HepG2 (cell line): ENCODE results near the gene JSRP1. TPM values are rescaled to one million over a fixed set of nuclear protein-coding genes. Genes with fewer than 3 reads are reported as not detected.
A peak's percentile ranks its signal among the peaks of the same experiment; 100 is the strongest.

Experiments
- ARNT ChIP-seq: fragments of 450-650 bp; IDR thresholded peaks from 2 replicates; pipeline ENCODE4 v1.6.1; 2017
- ATRX ChIP-seq: sonication (generic); formaldehyde crosslinking; IDR thresholded peaks from 2 replicates; pipeline ENCODE4 v1.4.0; 2020; ENCODE audit warnings: missing genetic modification reagents, borderline replicate concordance
- CTCF ChIP-seq: sonication (generic); formaldehyde crosslinking; IDR thresholded peaks from 2 replicates; pipeline ENCODE4 v1.5.0; 2020; ENCODE audit warnings: mild to moderate bottlenecking, missing genetic modification reagents, moderate library complexity
- KDM5B ChIP-seq: sonication (generic); formaldehyde crosslinking; IDR thresholded peaks from 2 replicates; pipeline ENCODE4 v1.4.0; 2020; ENCODE audit warnings: missing genetic modification reagents, mild to moderate bottlenecking, borderline replicate concordance
- LCORL ChIP-seq, 2 experiments: fragments of 450-650 bp in 1 of 2; sonication (generic) in 1 of 2; formaldehyde crosslinking in 1 of 2; IDR thresholded peaks; 2 replicates each; pipeline versions ENCODE4 v1.5.0 to v1.6.1; 2017 to 2020; ENCODE audit warnings: antibody characterized with exemption in 1 of 2, missing genetic modification reagents in 1 of 2
- NFE2 ChIP-seq: sonication (generic); formaldehyde crosslinking; IDR thresholded peaks from 2 replicates; pipeline ENCODE4 v1.4.0; 2020; ENCODE audit warnings: missing genetic modification reagents
- NFKB2 ChIP-seq: sonication (generic); formaldehyde crosslinking; IDR thresholded peaks from 2 replicates; pipeline ENCODE4 v1.4.0; 2020; ENCODE audit warnings: missing genetic modification reagents, borderline replicate concordance
- PCBP1 ChIP-seq: fragments of 200-400 bp; formaldehyde crosslinking; IDR thresholded peaks from 2 replicates; pipeline ENCODE4 v1.6.1; 2017; ENCODE audit warnings: mild to moderate bottlenecking, low read depth, low read length, borderline replicate concordance
- PCBP2 ChIP-seq: fragments of 200-400 bp; formaldehyde crosslinking; optimal IDR thresholded peaks from 2 replicates; pipeline ENCODE3; 2018; ENCODE audit warnings: low read length, low read depth; ENCODE audit not compliant: poor library complexity, severe bottlenecking
- POGZ ChIP-seq: sonication (generic); formaldehyde crosslinking; IDR thresholded peaks from 2 replicates; pipeline ENCODE4 v1.4.0; 2020; ENCODE audit warnings: mild to moderate bottlenecking, missing genetic modification reagents
- POLR2G ChIP-seq: fragments of 200-400 bp; formaldehyde crosslinking; IDR thresholded peaks from 2 replicates; pipeline ENCODE4 v1.6.1; 2018; ENCODE audit warnings: mild to moderate bottlenecking, low read depth, low read length, moderate library complexity
- SMAD1 ChIP-seq: sonication (generic); formaldehyde crosslinking; IDR thresholded peaks from 2 replicates; pipeline ENCODE4 v1.4.0; 2020; ENCODE audit warnings: missing genetic modification reagents, low read depth, mild to moderate bottlenecking, borderline replicate concordance
- TFDP1 ChIP-seq: IDR thresholded peaks from 2 replicates; pipeline ENCODE4 v1.6.1; 2016; ENCODE audit warnings: missing compliant biosample characterization, missing genetic modification reagents, borderline replicate concordance
- ZBTB2 ChIP-seq: sonication (generic); formaldehyde crosslinking; IDR thresholded peaks from 2 replicates; pipeline ENCODE4 v1.8.0; 2022; ENCODE audit warnings: low read depth, missing genetic modification reagents
- ZBTB44 ChIP-seq: sonication (generic); formaldehyde crosslinking; IDR thresholded peaks from 2 replicates; pipeline ENCODE4 v1.4.0; 2020; ENCODE audit warnings: missing genetic modification reagents
- ZFY ChIP-seq: sonication (generic); formaldehyde crosslinking; IDR thresholded peaks from 2 replicates; pipeline ENCODE4 v1.4.0; 2020; ENCODE audit warnings: missing genetic modification reagents
- ZIK1 ChIP-seq: sonication (generic); formaldehyde crosslinking; IDR thresholded peaks from 2 replicates; pipeline ENCODE4 v1.5.0; 2020; ENCODE audit warnings: mild to moderate bottlenecking, low read depth, missing genetic modification reagents, borderline replicate concordance
- ZNF17 ChIP-seq: sonication (generic); formaldehyde crosslinking; IDR thresholded peaks from 2 replicates; pipeline ENCODE4 v1.5.0; 2020; ENCODE audit warnings: mild to moderate bottlenecking, missing genetic modification reagents
- ZNF180 ChIP-seq: sonication (generic); formaldehyde crosslinking; IDR thresholded peaks from 2 replicates; pipeline ENCODE4 v1.4.0; 2020; ENCODE audit warnings: low read depth, missing genetic modification reagents, borderline replicate concordance
- ZNF337 ChIP-seq: sonication (generic); formaldehyde crosslinking; IDR thresholded peaks from 2 replicates; pipeline ENCODE4 v1.5.1; 2020; ENCODE audit warnings: missing genetic modification reagents, low read depth, mild to moderate bottlenecking, borderline replicate concordance
- ZNF546 ChIP-seq: sonication (generic); formaldehyde crosslinking; conservative IDR thresholded peaks from 2 replicates; pipeline ENCODE4 v1.8.1; 2023; ENCODE audit warnings: mild to moderate bottlenecking, missing genetic modification reagents
- ZNF629 ChIP-seq: sonication (generic); formaldehyde crosslinking; conservative IDR thresholded peaks from 2 replicates; pipeline ENCODE4 v1.5.0; 2020; ENCODE audit warnings: missing genetic modification reagents
- ZNF746 ChIP-seq: sonication (generic); formaldehyde crosslinking; IDR thresholded peaks from 2 replicates; pipeline ENCODE4 v1.8.0; 2022; ENCODE audit warnings: mild to moderate bottlenecking, missing genetic modification reagents
- polyA plus RNA-seq, 8 experiments: library from polyadenylated mRNA; depleted of rRNA in 3 of 8; stranded (reverse) in 7 of 8; unstranded in 1 of 8; fragments of >200 nt; fragmentation: Illumina TruSeq in 4 of 8; extraction: Trizol in 4 of 8; gene quantifications; 2 replicates each; pipeline versions ENCODE4 v1.2.1 to v1.2.3, GENCODE V29; 2011 to 2016; ENCODE audit warnings: low read depth in 4 of 8, missing spikeins in 1 of 8, mixed read lengths in 1 of 8; ENCODE audit not compliant: insufficient read depth in 1 of 8
- total RNA-seq, 5 experiments: library from RNA; depleted of rRNA; stranded (reverse); fragments of >200 nt; fragmentation: Illumina TruSeq; extraction: Trizol; gene quantifications; 2 replicates each; pipeline ENCODE4 v1.2.3, GENCODE V29; 2016; ENCODE audit warnings: low read depth in 1 of 5

JSRP1 gene
- total and polyA plus RNA-seq, 2 of the 13 experiments (the other 11 are each of a cell fraction or from before 2014, with no cell fraction given) = 0.16 to 0.38 TPM

- TF ChIP-seq ZBTB44 (CRISPR knock-in tag) (no peak), PCBP2 (no peak), PCBP1 (no peak), ZNF337 (CRISPR knock-in tag) (no peak), ZIK1 (CRISPR knock-in tag) (no peak), POGZ (CRISPR knock-in tag) (no peak), ZNF17 (no peak), NFE2 (no peak), CTCF (peak; percentile 83), ZNF629 (CRISPR knock-in tag) (no peak), TFDP1 (CRISPR knock-in tag) (0 out of 2 replicates have a peak, but pooled peaks have one; percentile 3), ARNT (no peak), NFKB2 (CRISPR knock-in tag) (peak; percentile 42; the same call in 1 of the 2 replicates), SMAD1 (no peak), POLR2G (no peak), ZFY (CRISPR knock-in tag) (no peak; the same call in 1 of the 2 replicates), LCORL (IDR thresholded peaks at IDR 0.05) (no peak), LCORL (CRISPR knock-in tag; IDR thresholded peaks at IDR 0.05) (peak; percentile 72), ZNF546 (CRISPR knock-in tag) (peak; percentile 64; the same call in 1 of the 2 replicates), ZNF746 (peak; percentile 25; the same call in 1 of the 2 replicates), KDM5B (CRISPR knock-in tag) (no peak), ATRX (CRISPR knock-in tag) (no peak), ZBTB2 (no peak), ZNF180 (CRISPR knock-in tag) (no peak; the same call in 1 of the 2 replicates)
Observed at GRCh38 chr19:2253106-2254063, 2.8 kb downstream of the JSRP1 start (continued).
